Neural cell (in vitro differentiated cells): ENCODE results near the gene SMIM36. TPM values are rescaled to one million over a fixed set of nuclear protein-coding genes. Genes with fewer than 3 reads are reported as not detected.

Experiments
- H2AFZ ChIP-seq: fragments of 200-600, 300-800 bp; sonication (generic), shearing (Covaris generic); 2 replicates; pipeline ENCODE4 v1.6.0; 2014; ENCODE audit warnings: low read depth, mild to moderate bottlenecking, antibody characterized with exemption, low read length, moderate library complexity
- H3F3A ChIP-seq: fragments of 200-600 bp; shearing (Covaris generic); 2 replicates; pipeline ENCODE4 v1.6.1; 2016; ENCODE audit warnings: mild to moderate bottlenecking, moderate library complexity, mixed read lengths, antibody characterized with exemption, low read length; ENCODE audit not compliant: insufficient read depth, poor library complexity, severe bottlenecking
- H3K27ac ChIP-seq: fragments of 200-600, 300-800 bp; sonication (generic), shearing (Covaris generic); 2 replicates; pipeline ENCODE4 v1.5.1; 2014; ENCODE audit warnings: mild to moderate bottlenecking, low read length, moderate library complexity
- H3K27me3 ChIP-seq: fragments of 300-800, 200-600 bp; sonication (generic), shearing (Covaris generic); 2 replicates; pipeline ENCODE4 v1.6.0; 2014; ENCODE audit warnings: mild to moderate bottlenecking, low read depth, low read length, moderate library complexity; ENCODE audit not compliant: insufficient read depth
- H3K36me3 ChIP-seq: fragments of 300-800, 200-600 bp; sonication (generic), shearing (Covaris generic); 2 replicates; pipeline ENCODE4 v1.5.1; 2014; ENCODE audit warnings: mild to moderate bottlenecking, antibody characterized with exemption, low read length, moderate library complexity; ENCODE audit not compliant: insufficient read depth
- H3K4me2 ChIP-seq: fragments of 300-800, 200-600 bp; sonication (generic), shearing (Covaris generic); 2 replicates; pipeline ENCODE4 v1.6.0; 2014; ENCODE audit warnings: mild to moderate bottlenecking, low read length
- H3K4me3 ChIP-seq: fragments of 300-800, 200-600 bp; sonication (generic), shearing (Covaris generic); 2 replicates; pipeline ENCODE4 v1.5.1; 2014; ENCODE audit warnings: mild to moderate bottlenecking, low read length, moderate library complexity
- H3K79me2 ChIP-seq: fragments of 200-600 bp; shearing (Covaris generic); replicated peaks from 2 replicates; pipeline ENCODE4 v1.6.0; 2014; ENCODE audit warnings: mild to moderate bottlenecking, low read length, moderate library complexity; ENCODE audit not compliant: insufficient read depth
- H3K9ac ChIP-seq: fragments of 300-800, 200-600 bp; sonication (generic), shearing (Covaris generic); 2 replicates; pipeline ENCODE4 v1.6.1; 2016; ENCODE audit warnings: mild to moderate bottlenecking, low read length, mixed read lengths
- H3K9me2 ChIP-seq: fragments of 200-600 bp; shearing (Covaris generic); 2 replicates; pipeline ENCODE4 v1.6.1; 2016; ENCODE audit warnings: mild to moderate bottlenecking, low read length, mixed read lengths; ENCODE audit not compliant: insufficient read depth
- H3K9me3 ChIP-seq: fragments of 200-600, 300-800 bp; sonication (generic), shearing (Covaris generic); 2 replicates; pipeline ENCODE4 v1.6.1; 2016; ENCODE audit warnings: mild to moderate bottlenecking, mixed run types, low read length, moderate library complexity, mixed read lengths
- H4K20me1 ChIP-seq: fragments of 200-600 bp; shearing (Covaris generic); 2 replicates; pipeline ENCODE4 v1.6.1; 2016; ENCODE audit warnings: mild to moderate bottlenecking, mixed run types; ENCODE audit not compliant: insufficient read depth
- CTCF ChIP-seq: fragments of 450-650 bp; IDR thresholded peaks from 2 replicates; pipeline ENCODE4 v1.5.1; 2014; ENCODE audit warnings: antibody characterized with exemption, mild to moderate bottlenecking, moderate library complexity; ENCODE audit not compliant: poor library complexity, severe bottlenecking
- EP300 ChIP-seq: fragments of 450-650 bp; conservative IDR thresholded peaks from 2 replicates; pipeline ENCODE4 v1.6.1; 2014; ENCODE audit warnings: antibody characterized with exemption, mild to moderate bottlenecking, moderate library complexity; ENCODE audit not compliant: poor library complexity, severe bottlenecking
- EZH2 ChIP-seq: fragments of 200-600, 300-800 bp; shearing (Covaris generic), sonication (generic); IDR thresholded peaks from 2 replicates; pipeline ENCODE4 v1.6.1; 2014; ENCODE audit warnings: antibody characterized with exemption, low read length, borderline replicate concordance, mild to moderate bottlenecking; ENCODE audit not compliant: insufficient read depth, poor library complexity, severe bottlenecking
- MXI1 ChIP-seq: fragments of 450-650 bp; conservative IDR thresholded peaks from 2 replicates; pipeline ENCODE4 v1.6.1; 2014; ENCODE audit warnings: antibody characterized with exemption, mild to moderate bottlenecking; ENCODE audit not compliant: poor library complexity, severe bottlenecking
- POLR2AphosphoS5 ChIP-seq: IDR thresholded peaks from 2 replicates; pipeline ENCODE4 v1.6.1; 2012
- RAD21 ChIP-seq: fragments of 450-650 bp; conservative IDR thresholded peaks from 2 replicates; pipeline ENCODE4 v1.6.1; 2014; ENCODE audit warnings: antibody characterized with exemption, mild to moderate bottlenecking, moderate library complexity
- REST ChIP-seq: IDR thresholded peaks from 2 replicates; pipeline ENCODE4 v1.6.1; 2012; ENCODE audit warnings: borderline replicate concordance
- SMC3 ChIP-seq: fragments of 450-650 bp; conservative IDR thresholded peaks from 2 replicates; pipeline ENCODE4 v1.6.1; 2014; ENCODE audit warnings: antibody characterized with exemption, mild to moderate bottlenecking, moderate library complexity; ENCODE audit not compliant: poor library complexity
- TAF1 ChIP-seq: IDR thresholded peaks from 2 replicates; pipeline ENCODE4 v1.6.1; 2012; ENCODE audit warnings: low read depth
- polyA plus RNA-seq: library from polyadenylated mRNA; depleted of rRNA; stranded (reverse); fragments of >200 nt; gene quantifications from 2 replicates; pipeline ENCODE4 v1.2.3, GENCODE V29; 2014

Gene SMIM36
- polyA plus RNA-seq, 1 donor from 2014 or later: not detected

GRCh38 chr17:55420776-55421178, 90.5 kb downstream of the SMIM36 start:
- Histone ChIP-seq H3K9ac (peak overlapping the region; percentile 90), H4K20me1 (no peaks in the 10 kb centered on the region), H3F3A (no peaks in the 10 kb centered on the region), H2AFZ (peak overlapping the region; percentile 93), H3K9me2 (no peaks in the 10 kb centered on the region), H3K27me3 (no peaks in the 10 kb centered on the region), H3K27ac (peak overlapping the region; percentile 83), H3K9me3 (no peaks in the 10 kb centered on the region), H3K4me3 (peak overlapping the region; percentile 98), H3K79me2 (peaks cover 31% of the 10 kb centered on the region), H3K36me3 (no peaks in the 10 kb centered on the region), H3K4me2 (peak overlapping the region; percentile 68)
- no peak for TF ChIP-seq MXI1
- TF ChIP-seq TAF1: no peak
- no peak for TF ChIP-seq RAD21
- TF ChIP-seq SMC3: no peak
- no peak for TF ChIP-seq EZH2
- TF ChIP-seq POLR2AphosphoS5: no peak
- no peak for TF ChIP-seq CTCF
- TF ChIP-seq EP300: no peak
- no peak for TF ChIP-seq REST

- Histone ChIP-seq H3K9ac (peak overlapping the region; percentile 90), H3K9me2 (no peaks in the 10 kb centered on the region), H3K4me3 (peak overlapping the region; percentile 98), H3F3A (no peaks in the 10 kb centered on the region), H4K20me1 (no peaks in the 10 kb centered on the region), H3K27me3 (no peaks in the 10 kb centered on the region), H3K9me3 (no peaks in the 10 kb centered on the region), H2AFZ (peak overlapping the region; percentile 93), H3K36me3 (no peaks in the 10 kb centered on the region), H3K27ac (peak overlapping the region; percentile 83), H3K79me2 (peaks cover 31% of the 10 kb centered on the region), H3K4me2 (peak overlapping the region; percentile 68)
- TF ChIP-seq MXI1: no peak
- no peak for TF ChIP-seq RAD21
- no peak for TF ChIP-seq REST
- TF ChIP-seq TAF1: no peak
- TF ChIP-seq EZH2: no peak
- TF ChIP-seq CTCF: no peak
Observed at GRCh38 chr17:55420067-55420775, 91.0 kb downstream of the SMIM36 start.
